Spleen (tissue), 7 donors: ENCODE data around the gene IL17B.

Experiments
- POLR2A ChIP-seq, 3 donors: fragments of 450-650 bp; IDR thresholded peaks; one replicate each; pipeline ENCODE4 v1.5.1; 2017; ENCODE audit warnings: antibody characterized with exemption in 3 of 3, mild to moderate bottlenecking in 1 of 3
- TF ChIP-seq, protein P1 (sequence below), 11 experiments: fragments of 200-600 bp in 7 of 11; fragments of 450-650 bp in 4 of 11; sonication (generic) in 4 of 11; IDR thresholded peaks in 8 of 11; conservative IDR thresholded peaks in 3 of 11; 1 replicate in 7 of 11; 2 replicates in 4 of 11; pipeline versions ENCODE4 v1.4.0 to v1.8.0; 2016 to 2021; ENCODE audit warnings: antibody characterized with exemption in 11 of 11, inconsistent platforms in 4 of 11, mild to moderate bottlenecking in 1 of 11
- donor health status: DM: no; HTN: no; CAD: no; lungs with moderate emphysema.
- donor health status: DM: no; HTN: no; CAD: no.
- donor health status: DM: no; HTN: no; CAD: no.

DNA sequence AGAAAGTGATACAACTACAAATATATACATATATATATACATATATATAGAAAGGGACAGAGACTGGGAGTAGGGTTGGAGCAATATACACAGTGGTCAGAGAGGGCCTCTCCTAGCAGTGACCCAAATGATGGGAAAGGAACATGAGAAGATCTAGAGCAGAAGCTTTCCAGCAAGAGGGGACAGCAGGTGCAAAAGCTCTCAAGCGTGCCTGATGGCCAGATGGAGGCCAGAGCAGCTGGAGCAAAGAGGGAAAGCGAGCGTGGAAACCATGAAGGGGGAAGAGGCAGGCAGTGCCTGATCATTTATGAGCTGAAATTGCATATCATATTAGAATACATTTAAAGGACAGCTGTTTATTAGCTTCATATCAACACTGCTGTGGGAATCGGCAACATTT lies 41.4 kb downstream of the IL17B start:
- TF ChIP-seq, protein P1, sequence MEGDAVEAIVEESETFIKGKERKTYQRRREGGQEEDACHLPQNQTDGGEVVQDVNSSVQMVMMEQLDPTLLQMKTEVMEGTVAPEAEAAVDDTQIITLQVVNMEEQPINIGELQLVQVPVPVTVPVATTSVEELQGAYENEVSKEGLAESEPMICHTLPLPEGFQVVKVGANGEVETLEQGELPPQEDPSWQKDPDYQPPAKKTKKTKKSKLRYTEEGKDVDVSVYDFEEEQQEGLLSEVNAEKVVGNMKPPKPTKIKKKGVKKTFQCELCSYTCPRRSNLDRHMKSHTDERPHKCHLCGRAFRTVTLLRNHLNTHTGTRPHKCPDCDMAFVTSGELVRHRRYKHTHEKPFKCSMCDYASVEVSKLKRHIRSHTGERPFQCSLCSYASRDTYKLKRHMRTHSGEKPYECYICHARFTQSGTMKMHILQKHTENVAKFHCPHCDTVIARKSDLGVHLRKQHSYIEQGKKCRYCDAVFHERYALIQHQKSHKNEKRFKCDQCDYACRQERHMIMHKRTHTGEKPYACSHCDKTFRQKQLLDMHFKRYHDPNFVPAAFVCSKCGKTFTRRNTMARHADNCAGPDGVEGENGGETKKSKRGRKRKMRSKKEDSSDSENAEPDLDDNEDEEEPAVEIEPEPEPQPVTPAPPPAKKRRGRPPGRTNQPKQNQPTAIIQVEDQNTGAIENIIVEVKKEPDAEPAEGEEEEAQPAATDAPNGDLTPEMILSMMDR (IDR thresholded peaks at IDR 0.05 in 8 of 11, conservative IDR thresholded peaks at IDR 0.05 in 3 of 11), result no peak
- TF ChIP-seq POLR2A (IDR thresholded peaks at IDR 0.05), result no peak
